Jurkat, Clone E6-1 (cell line): ENCODE measurements around the gene TRAPPC4. TPM values are rescaled to one million over a fixed set of nuclear protein-coding genes. Genes with fewer than 3 reads are reported as not detected.
A peak's percentile ranks its signal among the peaks of the same experiment; 100 is the strongest.
"Not testable (repeated sequence)": the region's sequence is repeated elsewhere in the genome, so short reads cannot be mapped to it uniquely, and the experiment has no call there.

ENCODE experiments used
- DNase-seq: peaks from one replicate; pipeline ENCODE4 v3.0.0-alpha.2; 2011; ENCODE audit warnings: low read depth, low spot score
- H3K4me3 ChIP-seq: 2 replicates; pipeline ENCODE4 v1.5.1; 2011; ENCODE audit warnings: mild to moderate bottlenecking, low read length, control low read depth, moderate library complexity
- polyA plus RNA-seq: library from polyadenylated mRNA; unstranded; fragments of >200 nt; gene quantifications from one replicate; pipeline ENCODE4 v1.2.1, GENCODE V29; 2012; ENCODE audit warnings: missing spikeins; ENCODE audit not compliant: insufficient read length, insufficient read depth

The TRAPPC4 gene
- polyA plus RNA-seq, result 120 TPM

GRCh38 chr11:119018074-119018938 is at the start of gene TRAPPC4, which contains the start of gene RPS25:
Gene TRAPPC4, plus strand, starts transcription at chr11:119018766. Its CDS starts 30 bp downstream, at chr11:119018796.
Gene RPS25, minus strand, starts transcription at chr11:119018343. Its CDS starts 59 bp downstream, at chr11:119018284.
- peak; percentile 97 for DNase-seq
- peak within 1 kb of the TSS; percentile 79 for H3K4me3 ChIP-seq

DNA sequence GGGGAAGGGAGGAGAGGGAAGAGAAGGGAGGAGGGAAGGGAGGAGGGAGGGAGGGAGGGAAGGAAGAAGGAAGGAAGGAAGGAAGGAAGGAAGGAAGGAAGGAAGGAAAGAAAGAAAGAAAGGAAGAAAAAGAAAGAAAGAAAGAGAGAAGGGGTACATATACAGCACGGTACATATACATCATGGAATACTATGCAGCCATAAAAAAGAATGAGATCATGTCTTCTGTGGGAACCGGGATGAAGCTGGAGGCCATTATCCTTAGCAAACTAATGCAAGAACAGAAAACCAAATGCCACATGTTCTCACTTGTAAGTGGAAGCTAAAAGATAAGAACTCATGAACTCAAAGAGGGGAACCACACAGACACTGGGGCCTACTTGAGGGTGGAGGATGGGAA is 49.1 kb upstream of the TRAPPC4 start:
- H3K4me3 ChIP-seq, DNase-seq: not testable (repeated sequence)

- no peak for DNase-seq
- H3K4me3 ChIP-seq, result no peak within 1 kb of the TSS
These were observed 46.9 kb upstream of the TRAPPC4 start, which contains the start of gene FOXR1 for GRCh38 chr11:118971646-118972045. Gene FOXR1, plus strand, starts transcription at chr11:118971761. Its CDS starts 171 bp downstream, at chr11:118971932.

- no peak overlapping the region for H3K4me3 ChIP-seq
- no peak for DNase-seq
These were observed 44.6 kb upstream of the TRAPPC4 start for GRCh38 chr11:118973985-118974384.

DNA sequence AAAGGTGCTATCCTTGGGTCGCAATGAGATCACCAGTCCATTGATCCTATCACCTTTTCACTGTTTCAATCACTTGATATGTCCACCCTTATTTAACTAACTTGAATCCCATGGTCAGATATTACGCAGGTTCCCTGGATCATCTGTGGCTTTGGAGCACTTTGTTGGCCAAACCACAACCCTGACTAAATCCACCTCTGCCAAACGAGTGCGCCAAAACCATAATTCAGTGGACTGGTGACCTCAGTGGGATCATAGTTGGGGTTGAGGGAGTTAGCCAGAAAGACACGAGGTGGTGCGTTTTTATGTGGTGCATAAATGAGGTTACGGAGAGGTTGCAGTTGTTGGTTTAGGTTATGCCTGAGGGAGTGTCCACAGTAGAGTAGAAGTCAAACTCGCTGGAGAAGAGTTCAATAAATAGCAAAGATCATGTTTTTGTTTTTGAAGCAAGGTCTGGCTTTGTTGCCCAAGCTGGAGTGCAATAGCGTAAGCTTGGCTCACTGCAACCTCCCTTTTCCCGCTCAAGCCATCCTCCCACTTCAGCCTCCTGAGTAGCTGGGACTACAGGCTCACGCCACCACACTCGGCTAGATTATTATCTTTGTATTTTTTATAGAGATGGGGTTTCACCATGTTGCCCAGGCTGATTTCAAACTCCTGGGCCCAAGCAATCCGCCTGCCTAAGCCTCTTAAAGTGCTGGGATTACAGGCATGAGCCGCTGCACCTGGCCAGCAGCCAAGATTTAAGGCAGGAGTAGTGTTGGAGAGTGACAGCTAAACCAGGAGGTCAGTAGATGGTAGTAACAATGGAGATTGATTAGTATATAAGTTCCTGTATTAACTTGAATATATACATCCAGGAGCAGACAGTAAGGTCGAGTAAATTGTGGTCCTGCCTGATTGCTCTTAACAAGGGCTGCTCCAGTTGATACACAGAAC is 42.5 kb upstream of the TRAPPC4 start:
- DNase-seq, result no peak
- H3K4me3 ChIP-seq, result no peak overlapping the region

DNA sequence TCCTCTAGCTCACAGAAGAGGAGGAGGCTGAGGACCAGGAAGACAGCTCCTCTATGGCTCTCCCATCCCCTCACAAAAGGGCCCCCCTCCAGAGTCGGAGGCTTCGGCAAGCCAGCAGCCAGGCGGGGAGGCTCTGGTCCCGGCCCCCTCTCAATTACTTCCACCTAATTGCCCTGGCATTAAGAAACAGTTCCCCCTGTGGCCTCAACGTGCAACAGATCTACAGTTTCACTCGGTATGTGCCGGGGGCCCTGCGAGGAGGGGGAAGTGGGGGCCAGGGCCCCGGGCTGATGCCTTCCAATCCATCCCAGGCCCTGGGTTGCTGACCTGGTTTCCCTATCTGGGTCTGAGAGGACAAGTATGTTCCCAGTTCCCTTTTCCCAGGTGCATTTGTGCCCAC is 39.1 kb upstream of the TRAPPC4 start:
- no peak overlapping the region for H3K4me3 ChIP-seq
- no peak for DNase-seq

DNA sequence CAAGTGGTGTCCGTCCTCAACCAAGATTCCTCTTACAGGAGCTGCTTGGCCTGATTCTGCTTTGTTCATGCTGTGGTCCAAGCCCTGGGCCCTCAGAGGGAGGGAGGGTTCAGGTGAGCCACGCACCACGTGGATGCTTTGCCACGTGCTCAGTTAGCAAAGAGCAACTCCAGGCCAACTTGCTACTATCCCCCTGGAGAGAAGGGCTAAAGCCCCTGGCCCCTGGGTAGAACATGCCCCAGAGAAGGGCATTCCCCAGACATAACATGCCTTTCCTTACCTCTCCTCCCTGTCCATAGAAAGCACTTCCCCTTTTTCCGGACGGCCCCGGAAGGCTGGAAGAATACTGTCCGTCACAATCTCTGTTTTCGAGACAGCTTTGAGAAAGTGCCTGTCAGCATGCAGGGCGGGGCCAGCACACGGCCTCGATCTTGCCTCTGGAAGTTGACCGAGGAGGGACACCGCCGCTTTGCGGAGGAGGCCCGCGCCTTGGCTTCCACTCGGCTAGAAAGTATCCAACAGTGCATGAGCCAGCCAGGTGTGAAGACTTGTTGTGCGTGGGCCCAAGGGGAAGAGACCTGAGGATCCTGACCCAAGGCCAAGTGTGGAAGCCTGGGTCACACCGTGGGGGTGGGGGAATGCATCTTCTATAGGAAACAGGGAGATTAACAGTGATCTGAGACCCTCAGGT is 38.2 kb upstream of the TRAPPC4 start:
- DNase-seq, result no peak
- no peak overlapping the region for H3K4me3 ChIP-seq

DNA sequence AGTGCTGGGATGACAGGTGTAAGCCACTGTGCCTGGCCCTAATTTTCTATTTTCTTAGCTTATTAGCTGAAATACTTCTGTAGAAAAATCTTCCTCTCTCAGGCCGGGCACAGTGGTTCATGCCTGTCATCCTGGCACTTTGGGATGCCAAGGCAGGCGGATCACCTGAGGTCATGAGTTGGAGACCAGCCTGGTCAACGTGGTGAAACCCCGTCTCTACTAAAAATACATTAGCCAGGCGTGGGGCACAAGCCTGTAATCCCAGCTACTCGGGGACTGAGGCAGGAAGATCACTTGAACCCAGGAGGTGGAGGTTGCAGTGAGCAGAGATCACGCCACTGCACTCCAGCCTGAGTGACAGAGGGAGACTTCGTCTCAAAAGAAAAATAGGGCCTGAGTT is 34.2 kb upstream of the TRAPPC4 start:
- not testable (repeated sequence) for DNase-seq, H3K4me3 ChIP-seq

- no peak for DNase-seq
- H3K4me3 ChIP-seq, result no peak overlapping the region
These were observed 33.7 kb upstream of the TRAPPC4 start for GRCh38 chr11:118984825-118985224.

DNA sequence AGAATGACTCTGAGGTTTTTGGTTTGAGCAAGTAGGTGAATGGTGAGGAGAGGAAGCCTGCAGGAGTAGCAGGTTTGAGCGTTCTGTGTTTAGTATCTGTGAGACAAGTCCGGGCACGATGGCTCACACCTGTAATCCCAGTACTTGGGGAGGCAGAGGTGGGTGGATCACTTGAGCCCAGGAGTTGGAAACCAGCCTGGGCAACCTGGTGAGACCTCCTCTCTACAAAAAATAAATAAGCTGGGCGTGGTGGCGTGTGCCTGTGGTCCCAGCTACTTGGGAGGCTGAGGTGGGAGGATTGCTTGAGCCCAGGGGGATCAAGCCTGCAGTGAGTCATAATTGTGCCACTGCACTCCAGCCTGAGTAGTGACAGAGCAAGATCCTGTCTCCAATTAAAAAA is 30.3 kb upstream of the TRAPPC4 start:
- no peak overlapping the region for H3K4me3 ChIP-seq
- no peak for DNase-seq

DNA sequence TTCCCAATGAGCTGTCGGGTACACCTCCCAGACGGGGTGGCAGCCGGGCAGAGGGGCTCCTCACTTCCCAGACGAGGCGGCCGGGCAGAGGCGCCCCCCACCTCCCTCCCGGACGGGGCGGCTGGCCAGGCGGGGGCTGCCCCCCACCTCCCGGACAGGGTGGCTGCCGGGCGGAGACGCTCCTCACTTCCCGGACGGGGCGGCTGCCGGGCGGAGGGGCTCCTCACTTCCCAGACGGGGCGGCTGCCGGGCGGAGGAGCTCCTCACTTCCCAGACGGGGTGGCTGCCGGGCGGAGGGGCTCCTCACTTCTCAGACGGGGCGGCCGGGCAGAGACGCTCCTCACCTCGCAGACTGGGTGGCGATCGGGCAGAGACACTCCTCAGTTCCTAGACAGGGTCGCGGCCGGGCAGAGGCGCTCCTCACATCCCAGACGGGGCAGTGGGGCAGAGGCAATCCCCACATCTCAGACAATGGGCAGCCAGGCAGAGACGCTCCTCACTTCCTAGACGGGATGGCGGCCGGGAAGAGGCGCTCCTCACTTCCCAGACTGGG is 27.0 kb upstream of the TRAPPC4 start:
- not testable (repeated sequence) for DNase-seq, H3K4me3 ChIP-seq

DNA sequence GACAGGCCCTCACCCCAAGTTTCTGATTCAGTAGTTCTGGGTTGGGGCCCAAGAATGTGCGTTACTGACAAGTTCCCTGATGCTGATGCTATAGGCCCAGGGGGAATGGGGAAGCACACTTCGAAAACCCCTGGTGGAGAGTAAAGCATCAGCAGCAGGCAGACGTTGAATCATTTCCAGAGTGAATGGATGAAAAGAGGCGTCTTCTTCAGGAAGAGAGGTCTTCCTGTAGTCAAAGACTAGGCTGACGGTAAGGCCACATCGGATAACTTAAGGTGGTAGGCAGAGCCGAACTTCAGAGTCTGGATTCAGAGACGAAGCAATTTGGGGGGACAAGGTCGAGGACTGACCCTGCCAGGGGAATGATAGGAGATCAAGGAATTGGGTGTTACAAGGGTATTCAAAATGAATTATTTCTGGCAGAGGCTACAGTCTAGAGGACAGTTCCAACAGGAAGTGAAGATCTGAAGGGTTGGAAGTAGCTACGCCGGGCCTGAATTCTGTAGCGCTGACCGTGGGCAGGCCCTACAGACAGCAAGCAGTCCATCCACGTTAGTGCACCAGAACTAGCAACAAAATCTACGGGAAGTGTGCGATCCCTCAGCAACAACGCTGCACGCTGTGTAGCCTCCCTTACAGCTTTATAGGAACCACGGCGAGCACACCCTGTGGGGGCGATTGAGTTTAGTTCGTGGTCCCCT is 21.5 kb upstream of the TRAPPC4 start:
- peak; percentile 67 for DNase-seq
- peak overlapping the region; percentile 100 for H3K4me3 ChIP-seq

- H3K4me3 ChIP-seq, result peak within 1 kb of the TSS; percentile 100
- peak; percentile 89 for DNase-seq
These were observed 20.8 kb upstream of the TRAPPC4 start, which contains the start of gene CENATAC for GRCh38 chr11:118997627-118998387. Gene CENATAC, plus strand, starts transcription at chr11:118998138. Its CDS starts 60 bp downstream, at chr11:118998198.

- no peak for DNase-seq
- H3K4me3 ChIP-seq, result peak overlapping the region; percentile 100
These were observed 20.2 kb upstream of the TRAPPC4 start for GRCh38 chr11:118998388-118998717.

- DNase-seq, result no peak
These were observed 19.7 kb upstream of the TRAPPC4 start for GRCh38 chr11:118998822-118999221.

DNA sequence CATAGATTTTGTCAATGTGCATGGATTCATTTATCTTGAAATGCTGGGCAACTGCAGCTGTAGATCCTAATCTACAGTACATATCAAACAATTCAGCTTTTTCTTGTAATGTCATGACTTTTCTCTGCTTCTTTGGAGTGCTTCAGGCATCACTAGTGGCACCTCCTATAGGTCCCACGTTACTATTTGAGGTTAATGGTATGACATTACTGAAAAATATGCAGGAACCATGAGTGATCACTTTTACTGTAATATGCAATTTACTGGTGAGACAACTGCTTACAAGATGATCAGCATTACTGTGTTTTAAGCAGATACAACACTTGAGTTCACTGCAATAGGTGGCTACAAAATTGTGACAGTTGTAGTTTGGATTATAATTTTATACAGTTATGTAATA is 17.7 kb upstream of the TRAPPC4 start:
- DNase-seq, result no peak
- H3K4me3 ChIP-seq, result no peak overlapping the region

More at GRCh38 chr11:118998822-118999221, 19.7 kb upstream of the TRAPPC4 start:
- peak overlapping the region; percentile 100 for H3K4me3 ChIP-seq

DNA sequence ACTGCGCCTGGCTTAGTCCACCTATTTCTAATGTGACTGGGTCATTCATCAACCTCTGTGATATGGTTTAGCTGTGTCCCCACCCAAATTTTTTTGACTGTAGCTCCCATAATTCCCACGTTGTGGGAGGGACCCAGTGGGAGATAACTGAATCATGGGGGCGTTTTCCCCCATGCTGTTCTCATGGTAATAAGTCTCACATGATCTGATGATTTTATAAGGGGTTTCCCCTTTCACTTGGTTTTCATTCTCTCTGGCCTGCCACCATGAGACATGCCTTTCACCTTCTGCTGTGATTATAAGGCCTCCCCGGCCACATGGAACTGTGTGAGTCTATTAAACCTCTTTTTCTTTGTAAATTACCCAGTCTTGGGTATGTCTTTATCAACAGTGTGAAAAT is 11.9 kb upstream of the TRAPPC4 start:
- DNase-seq, result no peak
- no peak overlapping the region for H3K4me3 ChIP-seq
